Stimulated activated CD4-positive, alpha-beta T cell treated with anti-CD3 and anti-CD28 coated beads, Interleukin-1b, Interleukin-23, amount 100 ng/mL, for 48 hours (primary cell): ENCODE measurements around the gene OR14C36.
A peak's percentile ranks its signal among the peaks of the same experiment; 100 is the strongest.
"Not testable (repeated sequence)": the region's sequence is repeated elsewhere in the genome, so short reads cannot be mapped to it uniquely, and the experiment has no call there.

Experiments used
- DNase-seq: peaks from one replicate; pipeline ENCODE4 v3.0.0-alpha.2; 2020

The OR14C36 gene, protein sequence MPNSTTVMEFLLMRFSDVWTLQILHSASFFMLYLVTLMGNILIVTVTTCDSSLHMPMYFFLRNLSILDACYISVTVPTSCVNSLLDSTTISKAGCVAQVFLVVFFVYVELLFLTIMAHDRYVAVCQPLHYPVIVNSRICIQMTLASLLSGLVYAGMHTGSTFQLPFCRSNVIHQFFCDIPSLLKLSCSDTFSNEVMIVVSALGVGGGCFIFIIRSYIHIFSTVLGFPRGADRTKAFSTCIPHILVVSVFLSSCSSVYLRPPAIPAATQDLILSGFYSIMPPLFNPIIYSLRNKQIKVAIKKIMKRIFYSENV

DNA sequence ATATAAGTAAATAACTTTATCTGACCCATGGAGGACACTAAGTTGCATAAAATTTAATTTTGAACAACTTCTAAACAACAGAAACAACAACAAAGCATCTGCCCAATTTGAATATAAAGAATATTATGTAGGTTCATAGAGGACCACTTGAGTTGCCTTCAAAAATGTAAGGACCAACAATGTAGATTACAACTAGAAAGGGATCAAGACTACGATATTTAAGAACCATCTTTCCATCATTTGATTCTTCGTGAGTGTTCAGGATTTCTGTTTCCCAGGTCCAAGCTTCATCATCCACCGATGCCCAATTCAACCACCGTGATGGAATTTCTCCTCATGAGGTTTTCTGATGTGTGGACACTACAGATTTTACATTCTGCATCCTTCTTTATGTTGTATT lies at the start of gene OR14C36:
TSS of gene OR14C36 (plus strand) at position 301 of the 400 bp plus-strand sequence. CDS start at position 301, 0 bp downstream.
- DNase-seq = no peak

DNA sequence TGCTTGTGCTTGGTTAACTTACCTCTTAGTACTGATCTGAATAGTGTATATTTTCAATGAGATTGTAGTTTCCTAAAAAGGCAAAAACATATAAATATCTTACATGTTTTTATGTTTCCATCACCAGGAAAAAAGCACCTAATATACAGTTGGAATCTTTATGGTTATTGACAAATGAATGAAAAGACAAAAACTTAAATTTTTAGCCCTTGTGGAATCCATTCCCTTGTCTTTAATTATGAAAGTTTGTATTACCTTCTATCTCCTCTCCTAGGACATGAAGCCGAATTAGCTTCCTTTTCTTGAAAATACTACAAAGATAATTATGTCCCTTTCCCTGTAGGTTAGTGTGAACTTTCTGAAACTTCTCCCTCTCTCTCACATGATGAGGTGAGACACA lies 45.3 kb upstream of the OR14C36 start, which contains the start of gene OR2T12:
TSS of gene OR2T12 (minus strand) at position 101 of the 400 bp plus-strand sequence. CDS start 7,846 bp downstream, outside the sequence.
- DNase-seq = no peak

DNA sequence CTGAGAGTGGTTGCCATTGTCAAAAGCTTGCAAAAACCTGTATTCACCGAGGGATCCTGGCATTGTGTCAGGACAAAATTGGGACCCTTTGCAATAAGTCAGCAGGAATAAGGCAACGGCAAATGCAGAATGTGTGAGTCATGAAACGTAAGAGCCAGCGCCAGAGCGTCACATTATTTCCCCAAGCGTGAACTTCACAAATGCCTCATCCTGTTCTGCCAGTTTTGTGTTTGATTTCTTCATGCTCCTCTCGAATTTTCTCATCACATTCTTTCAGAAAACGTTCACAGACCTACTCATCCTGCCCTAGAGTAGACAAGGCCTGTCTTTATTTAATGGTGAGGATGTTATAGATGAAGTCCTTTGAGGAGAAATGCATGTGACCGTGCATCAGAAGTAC lies 42.9 kb upstream of the OR14C36 start:
- DNase-seq = not testable (repeated sequence)

DNA sequence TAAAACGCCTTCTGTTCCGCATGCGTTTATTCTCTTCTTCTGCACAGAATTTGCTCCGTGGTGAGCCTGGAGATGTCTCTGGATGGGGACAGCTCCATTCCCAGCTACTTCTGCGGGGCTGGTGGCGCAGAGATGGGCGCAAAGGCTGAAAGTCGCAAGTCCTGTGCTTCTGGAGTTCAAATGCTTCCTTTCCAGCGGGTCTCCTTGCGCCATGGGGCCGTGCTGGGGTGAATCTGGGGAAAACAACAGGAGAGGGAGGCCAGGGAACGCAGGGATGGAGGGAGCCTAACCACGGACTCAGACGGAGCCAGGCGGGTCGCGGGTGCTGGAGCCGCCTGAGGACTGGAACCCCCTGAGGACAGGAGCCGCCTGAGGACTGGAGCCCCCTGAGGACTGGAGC lies 42.5 kb upstream of the OR14C36 start:
- DNase-seq = no peak

DNA sequence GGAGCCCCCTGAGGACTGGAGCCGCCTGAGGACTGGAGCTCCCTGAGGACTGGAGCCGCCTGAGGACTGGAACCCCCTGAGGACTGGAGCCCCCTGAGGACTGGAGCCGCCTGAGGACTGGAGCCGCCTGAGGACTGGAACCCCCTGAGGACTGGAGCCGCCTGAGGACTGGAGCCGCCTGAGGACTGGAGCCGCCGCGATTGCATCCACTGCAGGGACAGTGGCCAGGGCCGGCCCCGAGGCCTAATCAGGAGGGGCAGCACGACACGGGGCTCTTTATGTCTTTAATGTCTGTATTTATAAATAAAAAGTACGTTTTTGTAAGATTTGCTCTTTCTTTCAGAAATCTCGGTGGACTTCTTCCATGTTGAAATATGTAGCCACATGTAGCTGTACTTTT lies 41.8 kb upstream of the OR14C36 start:
- not testable (repeated sequence) for DNase-seq

DNA sequence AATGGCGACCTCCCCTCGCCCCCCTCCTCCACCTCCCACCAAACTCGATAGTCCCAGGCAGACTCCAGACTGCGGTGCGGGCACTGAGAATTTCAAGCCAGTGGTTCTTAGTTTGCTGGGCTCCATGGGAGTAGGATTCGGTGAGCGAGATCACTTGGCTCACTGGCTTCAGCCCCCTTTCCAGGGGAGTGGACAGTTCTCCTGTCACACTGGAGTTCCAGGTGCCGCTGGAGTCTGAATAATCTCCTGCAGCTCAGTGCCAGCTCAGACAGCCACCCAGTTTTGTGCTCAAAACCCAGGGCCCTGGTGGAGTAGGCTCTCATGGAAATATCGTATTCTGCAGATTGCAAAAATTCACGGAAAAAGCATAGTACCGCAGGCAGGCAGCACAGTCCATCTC lies 31.8 kb upstream of the OR14C36 start:
- no peak for DNase-seq

DNA sequence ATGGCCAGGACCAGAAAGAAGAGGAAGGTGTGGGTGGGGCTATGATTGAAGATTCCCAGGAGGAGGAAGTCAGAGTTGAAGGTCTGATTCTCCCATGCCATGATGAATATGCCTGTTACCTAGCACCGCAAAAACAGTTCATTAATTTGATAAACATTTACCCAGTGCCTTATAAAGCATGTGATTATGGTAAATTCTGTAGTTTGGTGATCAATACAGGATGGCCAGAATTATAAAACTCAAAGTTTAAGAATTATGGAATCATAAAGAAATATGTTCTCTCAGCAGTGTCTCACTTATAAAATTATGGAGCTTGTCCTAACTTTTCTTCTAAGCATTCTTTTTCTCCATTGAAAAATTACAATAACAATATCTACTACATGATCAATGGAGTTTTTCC lies 24.1 kb upstream of the OR14C36 start, which contains the start of gene OR2M7:
TSS of gene OR2M7 (minus strand) at position 101 of the 400 bp plus-strand sequence. CDS start at position 101, 0 bp downstream.
- no peak for DNase-seq

DNA sequence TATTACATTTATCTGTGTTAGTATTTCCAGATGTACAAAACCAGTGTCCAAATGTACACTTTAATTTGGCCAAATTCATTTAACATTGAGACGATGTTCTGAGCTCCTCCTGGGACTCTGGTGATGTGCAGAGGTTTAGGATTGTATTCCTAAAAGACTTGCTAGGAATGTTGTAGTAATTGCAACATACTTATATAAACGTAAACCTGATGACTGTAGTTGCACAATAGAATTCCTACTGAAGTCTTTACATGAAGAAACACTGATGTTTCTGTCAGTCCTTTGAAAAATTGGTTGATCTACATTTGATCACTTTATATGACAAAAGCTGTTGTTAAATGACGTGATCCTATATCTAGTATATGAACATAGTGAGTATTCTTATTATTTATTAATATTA lies 5.1 kb upstream of the OR14C36 start:
- DNase-seq = no peak

DNA sequence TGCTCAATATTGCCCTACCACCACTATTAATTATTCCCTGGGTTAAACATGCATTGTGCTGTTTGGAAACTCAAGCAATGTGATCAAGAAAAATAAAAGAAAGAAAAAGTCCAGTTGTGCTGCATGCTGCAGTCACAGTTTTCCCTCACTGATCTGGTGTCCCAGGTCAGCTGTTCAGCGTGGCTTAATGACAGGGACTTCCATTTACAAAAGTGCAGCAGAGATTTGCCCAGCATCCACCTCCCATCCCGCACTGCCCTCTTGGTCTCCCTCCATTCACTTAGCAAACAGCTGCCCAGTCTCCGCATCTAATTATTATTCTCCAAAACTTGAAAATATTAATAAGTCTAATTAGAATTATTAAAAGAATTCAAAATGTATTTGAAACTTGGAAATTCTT lies 10.8 kb downstream of the OR14C36 start:
- DNase-seq = no peak

DNA sequence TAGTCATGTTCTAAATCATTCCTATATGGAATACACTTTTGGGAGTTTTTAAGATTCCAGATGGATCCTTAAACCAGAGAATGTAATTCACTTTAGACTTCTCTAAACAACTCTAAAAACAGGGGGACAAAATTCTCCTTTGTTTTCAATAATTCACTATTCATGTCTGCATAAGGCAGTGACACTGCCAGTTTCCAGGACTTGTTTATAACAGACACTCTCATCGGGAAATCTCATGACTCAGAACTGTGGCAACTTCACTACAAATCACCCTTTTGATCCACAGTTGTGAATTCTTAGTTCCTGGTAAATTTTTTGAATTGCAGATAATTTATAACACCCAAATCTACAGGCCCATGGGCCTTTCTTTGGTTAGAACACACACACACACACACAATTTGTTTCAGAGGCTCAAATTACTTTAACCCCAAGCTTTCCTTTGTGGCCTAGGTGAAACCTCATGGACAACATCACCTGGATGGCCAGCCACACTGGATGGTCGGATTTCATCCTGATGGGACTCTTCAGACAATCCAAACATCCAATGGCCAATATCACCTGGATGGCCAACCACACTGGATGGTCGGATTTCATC lies 12.6 kb downstream of the OR14C36 start, which contains the start of gene OR2T4:
TSS of gene OR2T4 (plus strand) at position 545 of the 595 bp plus-strand sequence. CDS start at position 545, 0 bp downstream.
- DNase-seq = no peak

DNA sequence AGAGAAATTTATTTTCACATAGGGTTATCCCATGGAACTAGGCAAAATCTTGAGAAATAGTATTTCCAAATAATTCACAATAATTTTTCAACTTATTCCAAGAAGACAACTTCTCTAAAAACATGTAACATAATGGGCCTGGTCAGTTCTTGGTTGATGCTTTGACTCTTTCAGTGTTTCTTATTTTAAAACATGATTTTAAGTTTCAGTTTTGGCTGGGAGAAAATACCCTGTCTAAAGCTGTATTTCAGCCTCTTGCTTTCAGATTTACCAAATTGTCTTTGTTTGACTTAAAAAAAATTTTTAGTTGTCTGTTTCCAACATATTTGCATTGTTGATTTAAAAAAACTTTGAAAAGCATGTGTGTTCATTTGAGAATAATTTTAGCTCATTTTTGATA lies 18.0 kb downstream of the OR14C36 start:
- DNase-seq = no peak

DNA sequence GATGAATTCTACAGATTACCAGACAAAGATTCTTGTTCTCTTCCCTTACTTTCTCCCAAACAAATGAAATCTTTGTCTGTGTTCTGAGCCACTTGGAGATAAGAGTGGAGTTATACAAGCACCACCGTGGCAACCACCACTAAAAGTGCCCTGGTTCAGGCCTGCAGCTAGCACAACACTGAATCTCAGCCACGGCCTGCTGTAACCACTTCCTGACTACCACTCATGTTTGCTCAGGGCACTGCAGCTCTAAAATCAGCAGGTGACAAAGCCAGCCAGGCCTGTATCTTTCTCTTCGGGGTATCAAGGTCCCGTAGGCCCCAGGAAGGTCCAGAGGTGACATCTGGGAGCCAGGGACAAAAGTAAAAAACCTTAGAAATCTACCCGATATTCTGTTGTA lies 23.8 kb downstream of the OR14C36 start:
- DNase-seq = peak; percentile 10

DNA sequence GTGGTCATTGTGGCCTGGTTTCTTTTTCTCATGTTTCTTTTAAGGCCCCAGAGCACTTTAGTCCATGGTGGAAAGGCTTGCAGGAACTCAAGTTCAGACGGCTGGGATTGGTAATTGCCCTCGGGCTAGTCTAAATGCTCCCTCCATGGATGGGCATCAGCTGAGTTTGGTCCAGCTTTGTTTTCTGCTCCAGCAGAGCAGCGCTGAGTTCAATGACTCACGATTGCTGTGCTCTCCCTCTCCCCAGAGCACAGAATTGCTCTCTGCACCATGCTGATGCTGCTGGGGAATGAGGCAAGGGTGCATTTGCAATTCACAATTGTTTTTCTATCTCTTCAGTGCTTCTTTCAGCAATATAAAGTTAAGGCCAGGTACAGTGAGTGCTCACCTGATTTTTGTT lies 25.2 kb downstream of the OR14C36 start:
- DNase-seq = no peak

DNA sequence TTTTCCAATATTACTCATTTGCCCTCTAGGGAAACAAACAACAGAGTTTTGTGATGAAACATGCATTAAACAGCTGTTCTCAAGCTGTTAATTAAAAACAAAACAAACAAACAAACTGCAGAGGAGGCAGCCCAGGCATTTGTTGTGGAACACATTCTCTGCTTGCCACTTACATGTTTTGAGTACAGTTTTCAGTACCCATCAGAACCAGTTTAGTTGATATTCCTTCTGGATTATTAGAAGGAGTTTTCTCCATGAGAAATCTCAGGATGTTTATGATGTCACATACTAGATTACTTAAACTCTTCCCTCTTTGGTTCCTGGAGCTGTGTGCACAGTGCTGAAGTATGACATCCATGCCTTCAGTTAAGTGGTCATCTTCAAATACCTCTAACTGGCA lies 26.9 kb downstream of the OR14C36 start, which contains the start of gene OR2T6:
TSS of gene OR2T6 (plus strand) at position 301 of the 400 bp plus-strand sequence. CDS start 11,863 bp downstream, outside the sequence.
- no peak for DNase-seq

DNA sequence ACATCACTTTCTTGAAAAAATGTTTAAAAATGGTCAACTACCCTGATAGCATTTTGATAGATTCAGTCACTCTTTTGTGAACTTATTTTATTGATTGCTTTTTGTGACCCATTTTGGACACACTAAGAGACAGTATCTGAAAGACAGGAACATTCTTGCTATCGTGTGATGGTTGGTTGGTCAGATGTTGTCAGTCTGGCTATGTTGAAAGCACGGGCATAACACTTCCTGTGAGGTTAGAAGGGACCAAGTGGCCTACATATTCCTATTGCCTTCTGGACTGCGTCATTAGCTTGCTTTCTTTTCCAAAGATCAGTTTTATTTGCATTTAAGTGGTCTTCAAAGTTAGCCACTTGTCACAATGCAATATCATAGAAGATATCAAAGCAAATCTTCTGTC lies 28.3 kb downstream of the OR14C36 start:
- no peak for DNase-seq

DNA sequence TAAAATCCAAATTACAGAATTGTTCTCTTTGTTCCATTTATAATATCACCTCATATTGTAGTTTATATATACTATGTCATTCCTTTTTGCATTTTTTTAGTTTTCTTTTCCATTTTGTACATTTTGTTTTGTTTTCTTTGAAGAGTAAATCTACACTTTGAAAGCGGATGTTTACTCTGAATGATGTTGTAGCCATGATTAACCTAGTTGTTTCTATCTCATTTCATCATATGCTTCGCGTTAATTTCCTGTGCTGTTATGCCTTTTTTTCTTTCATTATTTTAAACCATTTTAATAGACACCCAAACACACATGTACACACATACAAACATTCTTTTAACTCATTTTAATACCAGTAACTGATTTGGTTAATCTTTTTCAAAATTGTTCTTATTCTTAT lies 32.3 kb downstream of the OR14C36 start:
- no peak for DNase-seq

DNA sequence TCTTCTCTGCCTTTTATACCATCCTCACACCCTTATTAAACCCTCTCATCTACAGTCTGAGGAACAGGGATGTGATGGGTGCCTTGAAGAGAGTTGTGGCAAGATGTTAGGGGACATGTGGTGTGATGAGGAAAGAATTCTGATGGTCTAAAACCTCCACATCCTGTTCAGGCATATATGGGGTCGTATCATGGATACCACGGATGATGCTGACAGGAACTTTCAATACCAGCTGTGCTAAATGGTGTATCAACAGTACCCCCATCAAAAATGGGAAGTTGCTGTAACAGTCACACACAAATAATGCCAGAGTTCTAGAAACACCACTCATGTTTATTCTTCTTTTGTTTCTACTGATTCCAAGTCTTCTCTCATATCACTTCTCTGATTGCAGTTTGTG lies 39.9 kb downstream of the OR14C36 start:
- DNase-seq = no peak

DNA sequence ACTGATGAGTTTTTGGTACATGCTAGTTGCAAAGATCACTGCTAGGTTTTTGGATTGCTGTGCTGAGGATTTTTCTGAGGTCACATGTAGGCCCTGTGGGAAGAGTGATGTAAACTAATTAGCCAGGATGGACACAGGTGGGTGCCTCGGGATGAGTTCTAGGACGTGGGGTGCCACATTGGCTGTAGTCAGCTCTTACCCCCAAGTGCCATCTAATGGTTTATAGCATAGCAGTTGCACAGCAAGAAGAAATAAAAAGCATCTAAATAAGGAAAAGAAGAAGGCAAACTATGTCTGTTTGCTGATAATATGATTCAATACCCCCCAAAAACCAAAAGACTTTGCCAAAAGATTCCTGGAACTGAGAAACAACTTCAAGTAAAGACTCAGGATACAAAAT lies 44.5 kb downstream of the OR14C36 start:
- DNase-seq = no peak
